ENCODE data around the gene PYCR2.
"Not testable (repeated sequence)": the region's sequence is repeated elsewhere in the genome, so short reads cannot be mapped to it uniquely, and the experiment has no call there.

The PYCR2 gene

DNA sequence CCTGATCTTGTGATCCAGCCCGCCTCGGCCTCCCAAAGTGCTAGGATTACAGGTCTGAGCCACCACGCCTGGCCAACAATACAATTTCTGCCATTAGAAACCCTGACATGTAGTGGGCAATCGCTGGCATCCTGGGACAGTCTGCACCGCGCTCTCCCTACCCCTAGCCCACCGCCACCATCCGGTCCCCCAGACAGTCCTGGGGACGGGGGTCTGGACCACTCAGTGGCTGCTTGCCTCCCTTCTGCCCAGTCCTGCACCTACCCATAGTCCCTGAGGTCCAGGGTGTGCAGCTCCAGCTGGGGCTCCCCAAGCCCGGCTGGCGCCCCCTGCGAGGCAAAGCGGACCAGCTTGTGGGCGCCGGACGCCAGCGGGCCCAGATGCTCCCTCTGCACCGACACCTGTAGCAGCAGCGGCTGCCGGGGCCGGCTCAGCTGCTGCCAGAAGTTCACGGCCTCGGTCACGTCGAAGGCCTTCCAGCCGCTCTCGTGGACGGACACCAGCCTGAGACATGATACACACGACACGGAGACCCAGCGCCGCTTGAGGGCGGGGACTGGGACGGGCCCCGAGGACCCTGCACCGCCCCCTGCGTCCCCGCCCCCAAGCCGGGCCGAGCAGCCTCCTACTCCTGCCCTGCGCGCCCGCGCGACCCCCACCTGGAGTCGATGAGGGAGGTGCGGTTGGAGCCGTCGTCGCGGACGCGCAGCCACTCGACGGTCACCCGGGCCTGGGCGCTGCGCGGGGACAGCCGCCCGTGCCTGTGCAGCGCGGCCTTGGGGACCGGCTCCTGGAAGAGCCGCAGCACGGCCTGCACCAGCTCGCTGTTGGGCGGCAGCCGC lies 15.3 kb upstream of the PYCR2 start:
- H3K27me3 ChIP-seq (replicated peaks in 2 of 5; ENCODE audit: control insufficient read depth in 4 of 5, insufficient read depth in 5 of 5, low read length in 4 of 5); POLR2A ChIA-PET; H3K27ac ChIP-seq (ENCODE audit: insufficient read depth in 1 of 2, low read depth in 1 of 2, low read length in 2 of 2, poor library complexity in 1 of 2, severe bottlenecking in 2 of 2); H3K4me1 ChIP-seq (ENCODE audit: control extremely low read depth in 1 of 4, control insufficient read depth in 4 of 4, insufficient read depth in 4 of 4, low read length in 3 of 4); H3K36me3 ChIP-seq (ENCODE audit: control insufficient read depth in 4 of 4, insufficient read depth in 4 of 4, low read length in 3 of 4); H3K9me3 ChIP-seq (ENCODE audit: control extremely low read depth in 1 of 5, control insufficient read depth in 4 of 5, insufficient read depth in 2 of 5, low read depth in 1 of 5, low read length in 4 of 5); DNase-seq: not testable (repeated sequence)
- CTCF ChIA-PET = interaction anchor here (1.1 to 3.1 kb wide), 2 partner anchors 22 to 59 kb away, joined by 3 to 16 read pairs; no protein-coding TSS in a partner anchor
- H3K4me3 ChIP-seq (ENCODE audit: control insufficient read depth in 1 of 7, extremely low read depth in 1 of 7, insufficient read depth in 4 of 7, low read depth in 2 of 7, low read length in 6 of 7) = peak overlapping the region in 2 of 7 experiments; percentile 11 to 45
- 40% methylated on average over 16 of the region's 69 CpGs for WGBS (ENCODE audit: insufficient coverage)

DNA sequence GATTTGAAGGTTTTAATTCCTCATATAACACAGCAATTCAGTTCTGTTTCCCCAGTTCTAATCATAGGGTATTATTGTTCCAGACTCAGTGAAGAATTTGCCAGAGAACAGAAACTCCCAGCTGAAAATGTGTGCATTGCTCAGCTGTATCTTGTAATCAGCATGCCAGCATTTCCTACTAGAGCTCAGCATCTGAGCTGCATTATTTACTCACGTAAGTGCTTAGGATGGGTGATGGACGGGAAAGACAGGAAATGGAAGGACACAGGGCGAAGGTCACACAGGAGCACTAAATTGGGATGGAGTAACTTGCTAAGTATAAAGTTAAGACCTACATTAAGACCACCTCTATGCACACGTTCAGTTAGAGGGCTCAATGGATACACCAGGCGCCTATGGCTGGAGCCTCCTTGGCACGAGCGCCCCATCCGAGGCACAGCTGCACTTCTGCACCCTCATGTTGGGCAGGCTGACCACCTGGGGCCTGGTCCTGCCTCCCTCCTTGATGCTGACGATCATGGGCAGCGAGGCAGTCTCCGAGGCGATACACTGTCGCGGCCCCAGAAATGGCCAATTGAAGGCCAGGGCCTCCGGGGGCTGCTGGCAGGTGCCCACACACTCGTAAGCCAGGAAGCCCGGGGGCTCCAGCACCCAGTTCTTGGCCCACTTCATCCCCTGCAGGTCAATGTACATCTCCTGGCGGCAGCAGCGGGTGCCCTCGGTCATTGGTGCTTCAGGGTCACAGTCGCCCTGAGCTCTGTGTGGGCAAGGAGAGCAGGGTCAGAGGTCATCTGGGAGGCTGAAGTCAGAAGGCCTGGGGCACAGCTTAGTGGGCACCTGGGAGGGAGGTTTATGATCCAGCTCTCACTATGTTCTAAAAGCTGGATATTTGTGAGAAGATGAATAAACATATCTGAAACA lies 13.3 kb upstream of the PYCR2 start:
- H3K4me3 ChIP-seq (ENCODE audit: control insufficient read depth in 1 of 7, extremely low read depth in 1 of 7, insufficient read depth in 4 of 7, low read depth in 2 of 7, low read length in 6 of 7) = no peak overlapping the region
- ChIA-PET CTCF (interaction anchor here (1.0 to 3.1 kb wide), 5 partner anchors 9 to 166 kb away, joined by 3 to 16 read pairs (median 4); partner anchors contain the start of gene TMEM63A), POLR2A (no interaction called here)
- H3K36me3 ChIP-seq (ENCODE audit: control insufficient read depth in 4 of 4, insufficient read depth in 4 of 4, low read length in 3 of 4) = no peaks in the 10 kb centered on the region
- no peak for DNase-seq
- H3K27ac ChIP-seq (ENCODE audit: insufficient read depth in 1 of 2, low read depth in 1 of 2, low read length in 2 of 2, poor library complexity in 1 of 2, severe bottlenecking in 2 of 2) = no peak overlapping the region
- WGBS (ENCODE audit: insufficient coverage) = 99% methylated on average over 15 of the region's 21 CpGs
- H3K4me1 ChIP-seq (ENCODE audit: control extremely low read depth in 1 of 4, control insufficient read depth in 4 of 4, insufficient read depth in 4 of 4, low read length in 3 of 4) = peaks cover 0 to 3% (median 1%) of the 10 kb centered on the region in 4 experiments
- H3K9me3 ChIP-seq (ENCODE audit: control extremely low read depth in 1 of 5, control insufficient read depth in 4 of 5, insufficient read depth in 2 of 5, low read depth in 1 of 5, low read length in 4 of 5) = no peaks in the 10 kb centered on the region
- H3K27me3 ChIP-seq (replicated peaks in 2 of 5; ENCODE audit: control insufficient read depth in 4 of 5, insufficient read depth in 5 of 5, low read length in 4 of 5) = no peaks in the 10 kb centered on the region

DNA sequence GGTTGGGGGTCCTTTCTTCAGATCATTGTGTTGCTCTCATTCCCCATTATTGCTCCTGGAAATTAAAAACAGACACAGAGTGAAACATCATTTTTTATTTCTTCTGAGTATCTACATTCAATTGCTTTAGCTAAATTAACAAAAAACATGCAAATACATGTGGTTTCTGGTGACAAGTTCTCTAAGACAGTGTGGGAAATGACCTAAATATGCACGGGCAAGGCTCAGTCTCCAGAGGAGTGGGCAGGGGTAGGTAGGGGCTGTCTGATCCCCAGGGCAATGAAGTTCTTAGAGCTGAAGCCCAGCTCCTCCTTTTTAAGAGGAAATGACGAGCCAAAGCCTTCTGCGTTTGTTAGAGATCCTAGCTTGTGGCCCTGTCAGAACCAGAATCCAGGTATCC lies 12.5 kb upstream of the PYCR2 start:
- no peak overlapping the region for H3K4me3 ChIP-seq (ENCODE audit: control insufficient read depth in 1 of 7, extremely low read depth in 1 of 7, insufficient read depth in 4 of 7, low read depth in 2 of 7, low read length in 6 of 7)
- no peak for DNase-seq
- no peaks in the 10 kb centered on the region for H3K9me3 ChIP-seq (ENCODE audit: control extremely low read depth in 1 of 5, control insufficient read depth in 4 of 5, insufficient read depth in 2 of 5, low read depth in 1 of 5, low read length in 4 of 5)
- ChIA-PET POLR2A (no interaction called here), CTCF (interaction anchor here (1.2 to 3.1 kb wide), 4 partner anchors 15 to 165 kb away, joined by 3 to 16 read pairs (median 5); partner anchors contain the start of gene TMEM63A)
- no peaks in the 10 kb centered on the region for H3K36me3 ChIP-seq (ENCODE audit: control insufficient read depth in 4 of 4, insufficient read depth in 4 of 4, low read length in 3 of 4)
- 57% methylated on average over 1 of the region's 3 CpGs for WGBS (ENCODE audit: insufficient coverage)
- no peaks in the 10 kb centered on the region for H3K27me3 ChIP-seq (replicated peaks in 2 of 5; ENCODE audit: control insufficient read depth in 4 of 5, insufficient read depth in 5 of 5, low read length in 4 of 5)
- H3K27ac ChIP-seq (ENCODE audit: insufficient read depth in 1 of 2, low read depth in 1 of 2, low read length in 2 of 2, poor library complexity in 1 of 2, severe bottlenecking in 2 of 2) = no peak overlapping the region
- H3K4me1 ChIP-seq (ENCODE audit: control extremely low read depth in 1 of 4, control insufficient read depth in 4 of 4, insufficient read depth in 4 of 4, low read length in 3 of 4) = peaks cover 0 to 3% (median 1%) of the 10 kb centered on the region in 4 experiments

DNA sequence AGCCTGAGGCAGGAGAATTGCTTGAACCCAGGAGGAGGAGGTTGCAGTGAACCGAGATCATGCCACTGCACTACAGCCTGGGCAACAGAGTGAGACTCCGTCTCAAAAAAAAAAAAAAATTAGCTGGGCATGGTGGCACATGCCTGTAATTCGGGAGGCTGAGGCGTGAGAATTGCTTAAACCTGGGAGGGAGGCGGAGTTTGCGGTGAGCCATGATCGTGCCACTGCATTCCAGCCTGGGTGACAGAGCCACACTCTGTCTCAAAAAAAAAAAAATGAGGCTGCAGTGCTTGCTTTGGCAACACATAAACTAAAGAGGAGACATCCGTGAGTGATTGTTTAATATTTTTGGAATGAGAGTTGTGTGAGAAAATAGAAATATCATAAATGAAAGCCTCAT lies 12.0 kb upstream of the PYCR2 start:
- H3K36me3 ChIP-seq (ENCODE audit: control insufficient read depth in 4 of 4, insufficient read depth in 4 of 4, low read length in 3 of 4); H3K4me3 ChIP-seq (ENCODE audit: control insufficient read depth in 1 of 7, extremely low read depth in 1 of 7, insufficient read depth in 4 of 7, low read depth in 2 of 7, low read length in 6 of 7); H3K9me3 ChIP-seq (ENCODE audit: control extremely low read depth in 1 of 5, control insufficient read depth in 4 of 5, insufficient read depth in 2 of 5, low read depth in 1 of 5, low read length in 4 of 5); DNase-seq; H3K27ac ChIP-seq (ENCODE audit: insufficient read depth in 1 of 2, low read depth in 1 of 2, low read length in 2 of 2, poor library complexity in 1 of 2, severe bottlenecking in 2 of 2); H3K4me1 ChIP-seq (ENCODE audit: control extremely low read depth in 1 of 4, control insufficient read depth in 4 of 4, insufficient read depth in 4 of 4, low read length in 3 of 4); POLR2A ChIA-PET; H3K27me3 ChIP-seq (replicated peaks in 2 of 5; ENCODE audit: control insufficient read depth in 4 of 5, insufficient read depth in 5 of 5, low read length in 4 of 5): not testable (repeated sequence)
- CTCF ChIA-PET = interaction anchor here (1.2 to 3.1 kb wide), 4 partner anchors 9 to 164 kb away, joined by 3 to 16 read pairs (median 6); no protein-coding TSS in a partner anchor
- 100% methylated on average over 7 of the region's 8 CpGs for WGBS (ENCODE audit: insufficient coverage)

DNA sequence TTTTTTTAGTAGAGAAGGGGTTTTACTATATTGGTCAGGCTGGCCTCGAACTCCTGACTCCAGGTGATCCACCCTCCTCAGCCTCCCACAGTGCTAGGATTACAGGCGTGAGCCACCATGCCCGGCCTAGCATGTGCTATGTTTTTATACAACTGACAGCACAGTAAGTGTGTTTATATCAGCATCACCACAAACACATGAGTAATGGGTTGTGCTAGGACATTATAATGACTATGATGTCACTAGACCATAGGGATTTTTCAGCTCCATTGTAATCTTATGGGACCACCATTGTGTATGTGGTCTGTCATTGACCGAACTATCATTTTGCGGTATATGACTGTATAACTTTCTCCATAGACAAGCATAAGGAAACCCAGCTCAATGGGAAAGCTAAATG lies 10.7 kb upstream of the PYCR2 start:
- ChIA-PET CTCF (interaction anchor here (0.9 to 2.6 kb wide), 2 partner anchors 10 to 19 kb away, joined by 5 to 9 read pairs; no protein-coding TSS in a partner anchor), POLR2A (no interaction called here)
- no peak for DNase-seq
- Histone ChIP-seq H3K4me3 (ENCODE audit: control insufficient read depth in 1 of 7, extremely low read depth in 1 of 7, insufficient read depth in 4 of 7, low read depth in 2 of 7, low read length in 6 of 7) (no peak overlapping the region), H3K4me1 (ENCODE audit: control extremely low read depth in 1 of 4, control insufficient read depth in 4 of 4, insufficient read depth in 4 of 4, low read length in 3 of 4) (peaks cover 0 to 3% (median 1%) of the 10 kb centered on the region in 4 experiments), H3K27me3 (replicated peaks in 2 of 5; ENCODE audit: control insufficient read depth in 4 of 5, insufficient read depth in 5 of 5, low read length in 4 of 5) (no peaks in the 10 kb centered on the region), H3K36me3 (ENCODE audit: control insufficient read depth in 4 of 4, insufficient read depth in 4 of 4, low read length in 3 of 4) (no peaks in the 10 kb centered on the region), H3K27ac (ENCODE audit: insufficient read depth in 1 of 2, low read depth in 1 of 2, low read length in 2 of 2, poor library complexity in 1 of 2, severe bottlenecking in 2 of 2) (no peak overlapping the region), H3K9me3 (ENCODE audit: control extremely low read depth in 1 of 5, control insufficient read depth in 4 of 5, insufficient read depth in 2 of 5, low read depth in 1 of 5, low read length in 4 of 5) (no peaks in the 10 kb centered on the region)
- 100% methylated on average over 1 of the region's 5 CpGs for WGBS (ENCODE audit: insufficient coverage)

DNA sequence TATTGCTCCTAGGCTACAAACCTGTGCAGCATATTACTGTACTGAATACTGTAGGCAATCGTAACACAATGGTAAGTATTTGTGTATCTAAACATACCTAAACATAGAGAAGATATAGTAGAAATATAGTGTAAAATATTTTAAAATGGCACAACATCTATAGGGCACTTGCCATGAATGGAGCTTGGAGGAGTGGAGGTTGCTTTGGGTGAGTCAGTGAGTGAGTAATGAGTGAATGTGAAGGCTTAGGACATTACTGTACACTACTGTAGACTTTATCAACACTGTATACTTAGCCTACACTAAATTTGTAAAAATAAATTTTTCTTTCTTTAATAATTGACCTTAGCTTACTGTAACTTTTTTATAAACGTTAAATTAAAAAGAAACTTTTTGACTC lies 9.0 kb upstream of the PYCR2 start:
- H3K27ac ChIP-seq (ENCODE audit: insufficient read depth in 1 of 2, low read depth in 1 of 2, low read length in 2 of 2, poor library complexity in 1 of 2, severe bottlenecking in 2 of 2) = no peak overlapping the region
- DNase-seq = no peak
- no peaks in the 10 kb centered on the region for H3K36me3 ChIP-seq (ENCODE audit: control insufficient read depth in 4 of 4, insufficient read depth in 4 of 4, low read length in 3 of 4)
- H3K27me3 ChIP-seq (replicated peaks in 2 of 5; ENCODE audit: control insufficient read depth in 4 of 5, insufficient read depth in 5 of 5, low read length in 4 of 5) = no peaks in the 10 kb centered on the region
- no CpG with 5 or more reads among the region's 2 CpGs for WGBS (ENCODE audit: insufficient coverage)
- POLR2A ChIA-PET = no interaction called here
- H3K9me3 ChIP-seq (ENCODE audit: control extremely low read depth in 1 of 5, control insufficient read depth in 4 of 5, insufficient read depth in 2 of 5, low read depth in 1 of 5, low read length in 4 of 5) = no peaks in the 10 kb centered on the region
- H3K4me1 ChIP-seq (ENCODE audit: control extremely low read depth in 1 of 4, control insufficient read depth in 4 of 4, insufficient read depth in 4 of 4, low read length in 3 of 4) = peaks cover 0 to 10% (median 7%) of the 10 kb centered on the region in 4 experiments
- no peak overlapping the region for H3K4me3 ChIP-seq (ENCODE audit: control insufficient read depth in 1 of 7, extremely low read depth in 1 of 7, insufficient read depth in 4 of 7, low read depth in 2 of 7, low read length in 6 of 7)
- CTCF ChIA-PET = interaction anchor here (0.6 to 0.7 kb wide), 2 partner anchors 73 to 1016 kb away, joined by 3 read pairs; no protein-coding TSS in a partner anchor
